ENCODE data around the gene CCDC152.
"Not testable (repeated sequence)": the region's sequence is repeated elsewhere in the genome, so short reads cannot be mapped to it uniquely, and the experiment has no call there.

CCDC152 gene

GRCh38 chr5:42756606-42757601 is at the start of gene CCDC152:
Gene CCDC152, plus strand, starts transcription at chr5:42756818. Its CDS starts 2,304 bp downstream, at chr5:42759122.
- peak; percentile 10 for DNase-seq (ENCODE audit: low spot score)

- no peak for DNase-seq (ENCODE audit: low spot score)
Observed at GRCh38 chr5:42715785-42716184, 40.8 kb upstream of the CCDC152 start.

GRCh38 chr5:42718591-42718990 is 38.0 kb upstream of the CCDC152 start:
- no peak for DNase-seq (ENCODE audit: low spot score)

- DNase-seq (ENCODE audit: low spot score) = no peak
Observed at GRCh38 chr5:42719034-42719433, 37.6 kb upstream of the CCDC152 start.

GRCh38 chr5:42720251-42720650 is 36.4 kb upstream of the CCDC152 start:
- no peak for DNase-seq (ENCODE audit: low spot score)

- DNase-seq (ENCODE audit: low spot score) = no peak
Observed at GRCh38 chr5:42721484-42721883, 35.1 kb upstream of the CCDC152 start.

GRCh38 chr5:42734531-42735058 is 22.0 kb upstream of the CCDC152 start:
- DNase-seq (ENCODE audit: low spot score) = not testable (repeated sequence)

- no peak for DNase-seq (ENCODE audit: low spot score)
Observed at GRCh38 chr5:42740920-42741319, 15.7 kb upstream of the CCDC152 start.

- DNase-seq (ENCODE audit: low spot score) = peak; percentile 22
Observed at GRCh38 chr5:42745426-42745825, 11.2 kb upstream of the CCDC152 start.

- DNase-seq (ENCODE audit: low spot score) = no peak
Observed at GRCh38 chr5:42745856-42746255, 10.8 kb upstream of the CCDC152 start.

- DNase-seq (ENCODE audit: low spot score) = no peak
Observed at GRCh38 chr5:42749020-42749419, 7.6 kb upstream of the CCDC152 start.

- no peak for DNase-seq (ENCODE audit: low spot score)
Observed at GRCh38 chr5:42750507-42750906, 6.1 kb upstream of the CCDC152 start.

- no peak for DNase-seq (ENCODE audit: low spot score)
Observed at GRCh38 chr5:42751044-42751443, 5.6 kb upstream of the CCDC152 start.

- no peak for DNase-seq (ENCODE audit: low spot score)
Observed at GRCh38 chr5:42753099-42753498, 3.5 kb upstream of the CCDC152 start.

- no peak for DNase-seq (ENCODE audit: low spot score)
Observed at GRCh38 chr5:42759456-42759855, 2.8 kb downstream of the CCDC152 start.

GRCh38 chr5:42760426-42760825 is 3.8 kb downstream of the CCDC152 start:
- DNase-seq (ENCODE audit: low spot score) = no peak

- DNase-seq (ENCODE audit: low spot score) = no peak
Observed at GRCh38 chr5:42761791-42762190, 5.2 kb downstream of the CCDC152 start.

GRCh38 chr5:42767491-42768105 is 11.0 kb downstream of the CCDC152 start:
- DNase-seq (ENCODE audit: low spot score) = peak; percentile 73

GRCh38 chr5:42768106-42768504 is 11.5 kb downstream of the CCDC152 start:
- no peak for DNase-seq (ENCODE audit: low spot score)

GRCh38 chr5:42770003-42770402 is 13.4 kb downstream of the CCDC152 start:
- DNase-seq (ENCODE audit: low spot score) = no peak

- DNase-seq (ENCODE audit: low spot score) = no peak
Observed at GRCh38 chr5:42772265-42772993, 15.8 kb downstream of the CCDC152 start.

GRCh38 chr5:42779083-42779482 is 22.5 kb downstream of the CCDC152 start:
- DNase-seq (ENCODE audit: low spot score) = no peak
